WTC11 (cell line): Measurements from ENCODE around the gene C20orf141. TPM values are rescaled to one million over a fixed set of nuclear protein-coding genes. Genes with fewer than 3 reads are reported as not detected.

Source experiments
- ATAC-seq: fragments of 200-7000 bp; cut with Tn5 transposase; 2 replicates; pipeline ENCODE4 v1.10.0; 2021; ENCODE audit warnings: mild to moderate bottlenecking, moderate library complexity
- CTCF ChIA-PET: fragments of 300-600 bp; sonication (Branson Sonifier 250); formaldehyde crosslinking; loops from one replicate; lab custom pipeline; 2021; ENCODE audit warnings: antibody characterized with exemption; lab: Charles Lee
- POLR2A ChIA-PET: fragments of 350-600 bp; sonication (Branson Sonifier 250); formaldehyde crosslinking; loops from one replicate; lab custom pipeline; 2021; ENCODE audit warnings: antibody characterized with exemption; lab: Charles Lee
- DNase-seq: peaks from one replicate; pipeline ENCODE4 v3.0.0; 2021; ENCODE audit warnings: low spot score
- H3K27ac Mint-ChIP-seq: 2 replicates; pipeline ENCODE4 v1.8.0; 2021; ENCODE audit warnings: mixed read lengths
- H3K27me3 Mint-ChIP-seq: 2 replicates; pipeline ENCODE4 v1.8.0; 2021; ENCODE audit warnings: low read depth, mild to moderate bottlenecking, moderate library complexity, mixed read lengths
- H3K36me3 Mint-ChIP-seq: 2 replicates; pipeline ENCODE4 v1.8.0; 2021; ENCODE audit warnings: mixed read lengths
- H3K4me1 Mint-ChIP-seq: 2 replicates; pipeline ENCODE4 v1.8.0; 2022; ENCODE audit warnings: mixed read lengths
- H3K4me3 Mint-ChIP-seq: 2 replicates; pipeline ENCODE4 v1.8.0; 2021; ENCODE audit warnings: mild to moderate bottlenecking, moderate library complexity, mixed read lengths
- H3K9me3 Mint-ChIP-seq: 2 replicates; pipeline ENCODE4 v1.8.0; 2021; ENCODE audit warnings: mixed read lengths
- CREM ChIP-seq: sonication (generic); formaldehyde crosslinking; IDR thresholded peaks from 2 replicates; pipeline ENCODE4 v1.8.1; 2022; ENCODE audit warnings: mild to moderate bottlenecking, missing genetic modification reagents, moderate library complexity
- EMX1 ChIP-seq: fragments of 250-450 bp; sonication (Bioruptor Pico); IDR thresholded peaks from 2 replicates; pipeline ENCODE4 v1.8.0; 2021; ENCODE audit warnings: mild to moderate bottlenecking
- FOXP1 ChIP-seq: sonication (generic); formaldehyde crosslinking; IDR thresholded peaks from 2 replicates; pipeline ENCODE4 v1.8.0; 2022; ENCODE audit warnings: missing genetic modification reagents, mild to moderate bottlenecking, moderate library complexity, borderline replicate concordance
- GABPB1 ChIP-seq: sonication (generic); formaldehyde crosslinking; IDR thresholded peaks from 2 replicates; pipeline ENCODE4 v1.8.1; 2023; ENCODE audit warnings: mild to moderate bottlenecking, missing genetic modification reagents
- GRHL2 ChIP-seq: fragments of 250-450 bp; sonication (Bioruptor Pico); IDR thresholded peaks from 2 replicates; pipeline ENCODE4 v1.8.0; 2022; ENCODE audit warnings: mild to moderate bottlenecking, moderate library complexity; ENCODE audit not compliant: insufficient replicate concordance, severe bottlenecking
- MXD4 ChIP-seq: fragments of 250-450 bp; sonication (Bioruptor Pico); IDR thresholded peaks from 2 replicates; pipeline ENCODE4 v1.8.0; 2021; ENCODE audit warnings: mild to moderate bottlenecking, moderate library complexity, borderline replicate concordance
- NFYB ChIP-seq: sonication (generic); formaldehyde crosslinking; conservative IDR thresholded peaks from 2 replicates; pipeline ENCODE4 v1.8.0; 2022; ENCODE audit warnings: low read depth, missing genetic modification reagents
- NR1H2 ChIP-seq: sonication (generic); formaldehyde crosslinking; IDR thresholded peaks from 2 replicates; pipeline ENCODE4 v1.9.0; 2021; ENCODE audit warnings: mild to moderate bottlenecking, moderate library complexity, missing genetic modification reagents
- NR2C2 ChIP-seq: sonication (generic); formaldehyde crosslinking; IDR thresholded peaks from 2 replicates; pipeline ENCODE4 v1.8.0; 2022; ENCODE audit warnings: mild to moderate bottlenecking, missing genetic modification reagents
- PRRX2 ChIP-seq: fragments of 250-450 bp; sonication (Bioruptor Pico); IDR thresholded peaks from 2 replicates; pipeline ENCODE4 v1.8.0; 2021; ENCODE audit warnings: mild to moderate bottlenecking
- SMAD4 ChIP-seq: sonication (generic); formaldehyde crosslinking; IDR thresholded peaks from 2 replicates; pipeline ENCODE4 v1.8.0; 2022; ENCODE audit warnings: mild to moderate bottlenecking, missing genetic modification reagents
- ZNF121 ChIP-seq: sonication (generic); formaldehyde crosslinking; IDR thresholded peaks from 2 replicates; pipeline ENCODE4 v1.8.0; 2023; ENCODE audit warnings: missing genetic modification reagents
- ZNF138 ChIP-seq: sonication (generic); formaldehyde crosslinking; conservative IDR thresholded peaks from 2 replicates; pipeline ENCODE4 v1.8.1; 2022; ENCODE audit warnings: mild to moderate bottlenecking, moderate library complexity, missing genetic modification reagents
- ZNF219 ChIP-seq: sonication (generic); formaldehyde crosslinking; IDR thresholded peaks from 2 replicates; pipeline ENCODE4 v1.8.0; 2023; ENCODE audit warnings: missing genetic modification reagents, mild to moderate bottlenecking, borderline replicate concordance
- ZNF416 ChIP-seq: fragments of 250-450 bp; sonication (Bioruptor Pico); IDR thresholded peaks from 2 replicates; pipeline ENCODE4 v1.9.0; 2021; ENCODE audit warnings: mild to moderate bottlenecking, inconsistent platforms
- ZNF423 ChIP-seq: fragments of 250-450 bp; sonication (Bioruptor Pico); IDR thresholded peaks from 2 replicates; pipeline ENCODE4 v2.1.2; 2022; ENCODE audit warnings: mild to moderate bottlenecking, moderate library complexity
- total RNA-seq: library from RNA; stranded (reverse); gene quantifications from 3 replicates; pipeline ENCODE4 v1.2.3, GENCODE V29; 2021
- TF ChIP-seq, protein P1 (sequence below): sonication (generic); formaldehyde crosslinking; IDR thresholded peaks from 2 replicates; pipeline ENCODE4 v1.8.1; 2023; ENCODE audit warnings: mild to moderate bottlenecking, missing genetic modification reagents
- TF ChIP-seq, protein P2 (sequence below): fragments of 250-450 bp; sonication (Bioruptor Pico); IDR thresholded peaks from 2 replicates; pipeline ENCODE4 v2.1.2; 2022; ENCODE audit warnings: mild to moderate bottlenecking, moderate library complexity
- TF ChIP-seq, protein P3 (sequence below): sonication (generic); formaldehyde crosslinking; IDR thresholded peaks from 2 replicates; pipeline ENCODE4 v1.8.0; 2023; ENCODE audit warnings: missing genetic modification reagents, mild to moderate bottlenecking, borderline replicate concordance
- TF ChIP-seq, protein P4 (sequence below): sonication (generic); formaldehyde crosslinking; IDR thresholded peaks from 2 replicates; pipeline ENCODE4 v1.8.1; 2022; ENCODE audit warnings: mild to moderate bottlenecking, missing genetic modification reagents, moderate library complexity, borderline replicate concordance
- TF ChIP-seq, protein P5 (sequence below): sonication (generic); formaldehyde crosslinking; IDR thresholded peaks from 2 replicates; pipeline ENCODE4 v1.8.1; 2022; ENCODE audit warnings: mild to moderate bottlenecking, moderate library complexity, missing genetic modification reagents
- TF ChIP-seq, protein P6 (sequence below): sonication (generic); formaldehyde crosslinking; conservative IDR thresholded peaks from 2 replicates; pipeline ENCODE4 v1.8.1; 2022; ENCODE audit warnings: mild to moderate bottlenecking, missing genetic modification reagents
- TF ChIP-seq, protein P7 (sequence below): sonication (generic); formaldehyde crosslinking; IDR thresholded peaks from 2 replicates; pipeline ENCODE4 v1.8.0; 2022; ENCODE audit warnings: mild to moderate bottlenecking, missing genetic modification reagents

C20orf141 gene
- total RNA-seq, 1 experiment from 2014 or later, result not detected

DNA sequence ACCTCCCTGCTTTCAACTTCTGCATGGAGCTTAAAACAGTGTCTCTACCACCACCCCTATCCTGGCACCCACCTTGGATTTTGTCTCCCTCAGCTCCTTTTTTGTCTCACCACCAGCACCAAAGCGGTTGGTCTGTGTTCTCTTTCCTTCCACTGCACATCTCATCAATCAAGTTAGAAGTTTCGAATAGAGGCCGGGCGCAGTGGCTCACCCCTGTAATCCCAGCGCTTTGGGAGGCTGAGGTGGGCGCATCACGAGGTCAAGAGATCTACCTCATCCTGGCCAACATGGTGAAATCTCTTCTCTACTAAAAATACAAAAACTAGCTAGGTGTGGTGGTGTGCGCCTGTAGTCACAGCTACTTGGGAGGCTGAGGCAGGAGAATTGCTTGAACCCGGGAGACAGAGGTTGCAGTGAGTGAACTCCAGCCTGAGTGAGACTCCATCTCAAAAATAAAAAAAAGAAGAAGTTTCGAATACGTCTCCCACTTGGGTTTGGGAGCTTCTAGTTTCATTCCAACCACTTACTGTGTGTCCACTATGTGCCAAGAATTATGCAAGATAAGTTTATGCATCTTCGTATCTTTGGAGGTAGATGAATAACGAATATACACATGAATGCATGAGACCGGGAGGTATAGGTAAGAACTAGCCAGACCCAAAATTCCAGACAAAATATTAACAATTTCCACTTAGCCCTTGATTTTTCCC is 19.8 kb downstream of the C20orf141 start:
- TF ChIP-seq GRHL2 (CRISPR knock-in tag), result no peak
- no peak for TF ChIP-seq ZNF219
- TF ChIP-seq, protein P1, sequence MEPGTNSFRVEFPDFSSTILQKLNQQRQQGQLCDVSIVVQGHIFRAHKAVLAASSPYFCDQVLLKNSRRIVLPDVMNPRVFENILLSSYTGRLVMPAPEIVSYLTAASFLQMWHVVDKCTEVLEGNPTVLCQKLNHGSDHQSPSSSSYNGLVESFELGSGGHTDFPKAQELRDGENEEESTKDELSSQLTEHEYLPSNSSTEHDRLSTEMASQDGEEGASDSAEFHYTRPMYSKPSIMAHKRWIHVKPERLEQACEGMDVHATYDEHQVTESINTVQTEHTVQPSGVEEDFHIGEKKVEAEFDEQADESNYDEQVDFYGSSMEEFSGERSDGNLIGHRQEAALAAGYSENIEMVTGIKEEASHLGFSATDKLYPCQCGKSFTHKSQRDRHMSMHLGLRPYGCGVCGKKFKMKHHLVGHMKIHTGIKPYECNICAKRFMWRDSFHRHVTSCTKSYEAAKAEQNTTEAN, result no peak
- TF ChIP-seq, protein P2, sequence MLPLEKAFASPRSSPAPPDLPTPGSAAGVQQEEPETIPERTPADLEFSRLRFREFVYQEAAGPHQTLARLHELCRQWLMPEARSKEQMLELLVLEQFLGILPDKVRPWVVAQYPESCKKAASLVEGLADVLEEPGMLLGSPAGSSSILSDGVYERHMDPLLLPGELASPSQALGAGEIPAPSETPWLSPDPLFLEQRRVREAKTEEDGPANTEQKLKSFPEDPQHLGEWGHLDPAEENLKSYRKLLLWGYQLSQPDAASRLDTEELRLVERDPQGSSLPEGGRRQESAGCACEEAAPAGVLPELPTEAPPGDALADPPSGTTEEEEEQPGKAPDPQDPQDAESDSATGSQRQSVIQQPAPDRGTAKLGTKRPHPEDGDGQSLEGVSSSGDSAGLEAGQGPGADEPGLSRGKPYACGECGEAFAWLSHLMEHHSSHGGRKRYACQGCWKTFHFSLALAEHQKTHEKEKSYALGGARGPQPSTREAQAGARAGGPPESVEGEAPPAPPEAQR (CRISPR knock-in tag), result no peak
- TF ChIP-seq, protein P3, sequence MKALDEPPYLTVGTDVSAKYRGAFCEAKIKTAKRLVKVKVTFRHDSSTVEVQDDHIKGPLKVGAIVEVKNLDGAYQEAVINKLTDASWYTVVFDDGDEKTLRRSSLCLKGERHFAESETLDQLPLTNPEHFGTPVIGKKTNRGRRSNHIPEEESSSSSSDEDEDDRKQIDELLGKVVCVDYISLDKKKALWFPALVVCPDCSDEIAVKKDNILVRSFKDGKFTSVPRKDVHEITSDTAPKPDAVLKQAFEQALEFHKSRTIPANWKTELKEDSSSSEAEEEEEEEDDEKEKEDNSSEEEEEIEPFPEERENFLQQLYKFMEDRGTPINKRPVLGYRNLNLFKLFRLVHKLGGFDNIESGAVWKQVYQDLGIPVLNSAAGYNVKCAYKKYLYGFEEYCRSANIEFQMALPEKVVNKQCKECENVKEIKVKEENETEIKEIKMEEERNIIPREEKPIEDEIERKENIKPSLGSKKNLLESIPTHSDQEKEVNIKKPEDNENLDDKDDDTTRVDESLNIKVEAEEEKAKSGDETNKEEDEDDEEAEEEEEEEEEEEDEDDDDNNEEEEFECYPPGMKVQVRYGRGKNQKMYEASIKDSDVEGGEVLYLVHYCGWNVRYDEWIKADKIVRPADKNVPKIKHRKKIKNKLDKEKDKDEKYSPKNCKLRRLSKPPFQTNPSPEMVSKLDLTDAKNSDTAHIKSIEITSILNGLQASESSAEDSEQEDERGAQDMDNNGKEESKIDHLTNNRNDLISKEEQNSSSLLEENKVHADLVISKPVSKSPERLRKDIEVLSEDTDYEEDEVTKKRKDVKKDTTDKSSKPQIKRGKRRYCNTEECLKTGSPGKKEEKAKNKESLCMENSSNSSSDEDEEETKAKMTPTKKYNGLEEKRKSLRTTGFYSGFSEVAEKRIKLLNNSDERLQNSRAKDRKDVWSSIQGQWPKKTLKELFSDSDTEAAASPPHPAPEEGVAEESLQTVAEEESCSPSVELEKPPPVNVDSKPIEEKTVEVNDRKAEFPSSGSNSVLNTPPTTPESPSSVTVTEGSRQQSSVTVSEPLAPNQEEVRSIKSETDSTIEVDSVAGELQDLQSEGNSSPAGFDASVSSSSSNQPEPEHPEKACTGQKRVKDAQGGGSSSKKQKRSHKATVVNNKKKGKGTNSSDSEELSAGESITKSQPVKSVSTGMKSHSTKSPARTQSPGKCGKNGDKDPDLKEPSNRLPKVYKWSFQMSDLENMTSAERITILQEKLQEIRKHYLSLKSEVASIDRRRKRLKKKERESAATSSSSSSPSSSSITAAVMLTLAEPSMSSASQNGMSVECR (CRISPR knock-in tag), result no peak
- Mint-ChIP-seq H3K27ac (no peak overlapping the region), H3K9me3 (peaks cover 4% of the 10 kb centered on the region), H3K36me3 (peaks cover 9% of the 10 kb centered on the region), H3K27me3 (peaks cover 20% of the 10 kb centered on the region), H3K4me3 (no peak overlapping the region), H3K4me1 (peaks cover 3% of the 10 kb centered on the region; the same call in 1 of the 2 replicates)
- POLR2A ChIA-PET, result no interaction called here
- ATAC-seq (no peak), DNase-seq (no peak)
- CTCF ChIA-PET, result no interaction called here

DNA sequence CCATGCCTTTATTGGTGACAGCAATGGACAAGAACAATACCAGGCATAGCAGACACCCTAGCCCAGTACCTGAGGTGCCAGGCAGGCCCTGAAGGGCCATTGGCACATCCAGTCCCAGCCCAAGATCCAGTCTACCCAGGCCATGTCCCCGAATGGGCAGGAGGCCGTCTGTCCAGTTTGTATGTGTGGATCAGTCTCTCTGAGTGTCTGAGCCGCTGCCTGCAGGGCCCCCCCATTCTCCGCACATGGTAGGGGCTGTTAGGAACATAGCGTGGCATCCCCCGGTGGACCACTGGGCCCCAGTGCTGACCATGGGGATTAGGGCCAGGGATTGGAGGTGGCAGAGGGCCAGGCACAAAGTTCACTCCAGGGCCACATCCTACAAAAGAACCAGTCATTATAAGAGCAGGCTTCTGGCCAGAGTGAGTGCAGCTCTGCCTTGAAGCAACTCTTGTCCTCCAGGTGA is 20.6 kb downstream of the C20orf141 start:
- CTCF ChIA-PET, result no interaction called here
- Mint-ChIP-seq H3K27ac (no peak overlapping the region), H3K4me3 (no peak overlapping the region), H3K9me3 (peaks cover 5% of the 10 kb centered on the region)
- no peak for ATAC-seq
- TF ChIP-seq, protein P4, sequence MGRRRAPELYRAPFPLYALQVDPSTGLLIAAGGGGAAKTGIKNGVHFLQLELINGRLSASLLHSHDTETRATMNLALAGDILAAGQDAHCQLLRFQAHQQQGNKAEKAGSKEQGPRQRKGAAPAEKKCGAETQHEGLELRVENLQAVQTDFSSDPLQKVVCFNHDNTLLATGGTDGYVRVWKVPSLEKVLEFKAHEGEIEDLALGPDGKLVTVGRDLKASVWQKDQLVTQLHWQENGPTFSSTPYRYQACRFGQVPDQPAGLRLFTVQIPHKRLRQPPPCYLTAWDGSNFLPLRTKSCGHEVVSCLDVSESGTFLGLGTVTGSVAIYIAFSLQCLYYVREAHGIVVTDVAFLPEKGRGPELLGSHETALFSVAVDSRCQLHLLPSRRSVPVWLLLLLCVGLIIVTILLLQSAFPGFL (CRISPR knock-in tag), result no peak
- no peak for TF ChIP-seq MXD4 (CRISPR knock-in tag)
- no peak for TF ChIP-seq NR1H2 (CRISPR knock-in tag)
- no peak for TF ChIP-seq FOXP1 (CRISPR knock-in tag)
- no peak for TF ChIP-seq ZNF138 (CRISPR knock-in tag)
- no peak for TF ChIP-seq NFYB
- no peak for TF ChIP-seq SMAD4 (CRISPR knock-in tag)
- no peak for TF ChIP-seq GABPB1 (CRISPR knock-in tag)
- TF ChIP-seq, all 79 proteins: peak for 0
- POLR2A ChIA-PET, result no interaction called here
- Mint-ChIP-seq H3K36me3 (peaks cover 11% of the 10 kb centered on the region), H3K27me3 (peaks cover 22% of the 10 kb centered on the region), H3K4me1 (peaks cover 4% of the 10 kb centered on the region; the same call in 1 of the 2 replicates)
- no peak for DNase-seq

DNA sequence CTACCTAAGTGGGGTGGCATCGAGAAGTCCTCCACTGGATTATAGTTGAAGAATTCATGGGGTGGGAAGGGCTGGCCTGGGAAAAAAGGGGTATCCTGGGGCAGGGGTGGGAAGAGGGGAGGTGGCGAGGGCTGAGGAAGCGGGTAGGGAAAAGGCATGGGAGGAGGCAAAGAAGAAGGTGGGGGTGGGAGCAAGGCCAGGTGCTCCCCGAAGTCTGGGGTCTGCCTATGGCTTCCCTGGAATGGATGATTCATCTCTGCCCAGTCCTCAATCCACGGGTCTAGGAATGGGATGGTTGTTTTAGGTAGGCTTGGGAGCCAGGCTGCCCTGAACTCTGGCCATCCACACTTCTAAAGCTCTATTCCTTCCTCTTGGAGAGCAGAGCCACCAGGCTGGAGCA is 21.2 kb downstream of the C20orf141 start:
- Mint-ChIP-seq H3K27ac (no peak overlapping the region), H3K4me1 (peaks cover 4% of the 10 kb centered on the region; the same call in 1 of the 2 replicates), H3K9me3 (peaks cover 5% of the 10 kb centered on the region), H3K27me3 (peaks cover 23% of the 10 kb centered on the region), H3K4me3 (no peak overlapping the region), H3K36me3 (peaks cover 11% of the 10 kb centered on the region)
- ATAC-seq (no peak), DNase-seq (no peak)
- ChIA-PET POLR2A (no interaction called here), CTCF (no interaction called here)
- TF ChIP-seq ZNF121 (CRISPR knock-in tag) (no peak), ZNF416 (CRISPR knock-in tag) (no peak), EMX1 (no peak), PRRX2 (no peak), CREM (CRISPR knock-in tag) (no peak), NR2C2 (CRISPR knock-in tag) (no peak), ZNF423 (CRISPR knock-in tag) (no peak)
- TF ChIP-seq, protein P5, sequence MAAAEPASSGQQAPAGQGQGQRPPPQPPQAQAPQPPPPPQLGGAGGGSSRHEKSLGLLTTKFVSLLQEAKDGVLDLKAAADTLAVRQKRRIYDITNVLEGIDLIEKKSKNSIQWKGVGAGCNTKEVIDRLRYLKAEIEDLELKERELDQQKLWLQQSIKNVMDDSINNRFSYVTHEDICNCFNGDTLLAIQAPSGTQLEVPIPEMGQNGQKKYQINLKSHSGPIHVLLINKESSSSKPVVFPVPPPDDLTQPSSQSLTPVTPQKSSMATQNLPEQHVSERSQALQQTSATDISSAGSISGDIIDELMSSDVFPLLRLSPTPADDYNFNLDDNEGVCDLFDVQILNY, result no peak
- TF ChIP-seq, protein P6, sequence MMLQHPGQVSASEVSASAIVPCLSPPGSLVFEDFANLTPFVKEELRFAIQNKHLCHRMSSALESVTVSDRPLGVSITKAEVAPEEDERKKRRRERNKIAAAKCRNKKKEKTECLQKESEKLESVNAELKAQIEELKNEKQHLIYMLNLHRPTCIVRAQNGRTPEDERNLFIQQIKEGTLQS (CRISPR knock-in tag), result no peak
- TF ChIP-seq, protein P7, sequence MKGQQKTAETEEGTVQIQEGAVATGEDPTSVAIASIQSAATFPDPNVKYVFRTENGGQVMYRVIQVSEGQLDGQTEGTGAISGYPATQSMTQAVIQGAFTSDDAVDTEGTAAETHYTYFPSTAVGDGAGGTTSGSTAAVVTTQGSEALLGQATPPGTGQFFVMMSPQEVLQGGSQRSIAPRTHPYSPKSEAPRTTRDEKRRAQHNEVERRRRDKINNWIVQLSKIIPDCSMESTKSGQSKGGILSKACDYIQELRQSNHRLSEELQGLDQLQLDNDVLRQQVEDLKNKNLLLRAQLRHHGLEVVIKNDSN, result no peak
